Measurements from ENCODE around the gene NEDD8. TPM values are rescaled to one million over a fixed set of nuclear protein-coding genes. Genes with fewer than 3 reads are reported as not detected.

The NEDD8 gene
- total RNA-seq, 1 donor, result 136 TPM

DNA sequence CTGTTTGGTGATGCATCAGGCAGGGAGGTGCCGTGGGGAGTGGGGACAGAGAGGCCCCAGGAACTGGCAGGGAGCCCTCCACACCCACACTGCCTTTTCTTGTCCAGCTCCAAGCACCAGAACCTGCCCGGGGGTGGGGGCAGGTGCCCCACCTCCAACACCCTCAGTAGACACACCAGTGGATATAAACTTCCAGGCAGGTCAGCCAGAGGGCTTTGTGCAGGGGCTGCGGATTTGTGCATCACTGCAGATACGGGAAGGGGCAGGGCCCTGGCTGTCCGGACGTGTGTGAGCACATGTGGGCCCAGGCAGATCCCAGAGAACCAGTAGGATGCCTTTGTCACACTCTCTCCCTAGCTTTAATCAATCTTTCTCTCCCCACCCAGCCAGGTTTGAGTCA is 32.1 kb upstream of the NEDD8 start:
- no peak overlapping the region for H3K4me3 ChIP-seq (ENCODE audit: low read depth, low read length)
- peak; percentile 30 for DNase-seq (ENCODE audit: low read depth)
- TF ChIP-seq, protein P1, sequence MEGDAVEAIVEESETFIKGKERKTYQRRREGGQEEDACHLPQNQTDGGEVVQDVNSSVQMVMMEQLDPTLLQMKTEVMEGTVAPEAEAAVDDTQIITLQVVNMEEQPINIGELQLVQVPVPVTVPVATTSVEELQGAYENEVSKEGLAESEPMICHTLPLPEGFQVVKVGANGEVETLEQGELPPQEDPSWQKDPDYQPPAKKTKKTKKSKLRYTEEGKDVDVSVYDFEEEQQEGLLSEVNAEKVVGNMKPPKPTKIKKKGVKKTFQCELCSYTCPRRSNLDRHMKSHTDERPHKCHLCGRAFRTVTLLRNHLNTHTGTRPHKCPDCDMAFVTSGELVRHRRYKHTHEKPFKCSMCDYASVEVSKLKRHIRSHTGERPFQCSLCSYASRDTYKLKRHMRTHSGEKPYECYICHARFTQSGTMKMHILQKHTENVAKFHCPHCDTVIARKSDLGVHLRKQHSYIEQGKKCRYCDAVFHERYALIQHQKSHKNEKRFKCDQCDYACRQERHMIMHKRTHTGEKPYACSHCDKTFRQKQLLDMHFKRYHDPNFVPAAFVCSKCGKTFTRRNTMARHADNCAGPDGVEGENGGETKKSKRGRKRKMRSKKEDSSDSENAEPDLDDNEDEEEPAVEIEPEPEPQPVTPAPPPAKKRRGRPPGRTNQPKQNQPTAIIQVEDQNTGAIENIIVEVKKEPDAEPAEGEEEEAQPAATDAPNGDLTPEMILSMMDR (IDR thresholded peaks at IDR 0.05; ENCODE audit: insufficient read depth, low read length), result no peak

DNA sequence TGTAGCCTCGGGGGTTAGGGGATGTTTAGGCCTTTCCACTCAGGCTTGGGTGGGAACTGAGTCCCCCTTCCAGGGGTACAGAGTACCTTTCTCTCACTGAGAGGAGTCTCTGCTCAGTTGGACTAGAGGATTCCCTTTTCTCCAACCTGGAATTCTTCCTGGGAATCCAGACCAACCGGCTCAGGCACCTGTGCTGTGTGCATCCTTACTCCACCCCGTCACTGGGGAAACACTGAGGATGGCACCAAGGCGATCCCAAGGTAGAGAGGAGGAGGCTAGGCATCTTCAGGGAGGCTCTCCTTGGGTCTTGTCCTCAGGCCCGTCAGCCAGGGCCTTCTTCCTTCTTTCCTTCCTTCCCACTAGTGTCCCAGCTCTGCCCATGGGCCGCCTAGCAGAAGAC is 31.7 kb upstream of the NEDD8 start:
- no peak overlapping the region for H3K4me3 ChIP-seq (ENCODE audit: low read depth, low read length)
- no peak for DNase-seq (ENCODE audit: low read depth)
- TF ChIP-seq, protein P1 (IDR thresholded peaks at IDR 0.05; ENCODE audit: insufficient read depth, low read length), result no peak

DNA sequence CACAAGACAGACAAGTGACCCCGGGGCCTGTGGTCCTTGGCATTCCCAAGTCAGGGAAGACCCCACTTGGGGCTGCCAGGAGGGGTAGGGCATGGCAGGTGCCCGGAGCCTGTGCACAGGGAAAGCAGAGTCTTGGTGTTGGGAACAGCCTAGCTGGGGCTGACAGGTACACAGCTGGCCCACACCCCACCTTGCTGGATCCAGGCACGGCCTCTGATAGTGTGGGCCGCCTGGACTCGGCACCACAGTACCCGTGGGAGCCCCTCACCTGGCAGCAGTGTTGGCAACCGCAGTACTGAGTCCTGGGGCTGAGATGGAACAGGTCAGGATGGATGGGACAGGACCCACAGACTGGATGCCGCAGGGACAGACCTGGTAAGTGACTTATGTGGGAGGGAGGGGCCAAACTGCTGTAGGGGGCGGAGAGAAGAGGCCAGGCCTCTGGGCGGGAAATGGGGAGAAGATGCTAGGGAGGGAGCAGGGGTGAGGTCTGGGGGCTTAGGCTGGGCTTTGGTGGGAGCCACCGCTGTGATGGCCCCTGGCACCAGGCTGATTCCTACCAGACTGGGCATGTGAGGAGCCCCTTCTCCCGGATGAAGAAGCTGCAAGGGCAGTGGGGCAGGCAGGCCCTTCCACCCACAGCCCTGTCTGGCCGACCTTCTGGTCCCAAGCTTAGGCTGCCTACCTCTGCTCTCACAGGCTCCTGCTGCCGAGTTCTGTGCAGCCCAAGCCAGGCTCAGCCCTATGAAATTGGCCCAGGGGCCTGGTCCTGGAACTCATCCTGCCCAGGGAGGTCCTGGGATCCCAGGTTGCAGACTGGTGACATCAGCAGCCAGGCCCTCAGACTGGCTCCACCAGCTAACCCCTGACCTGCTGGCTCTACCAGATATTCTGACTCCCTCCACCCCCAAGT is 30.9 kb upstream of the NEDD8 start, which contains the start of gene TGM1:
Gene TGM1 (minus strand): TSS at position 357 of the 913 bp plus-strand sequence. CDS start 825 bp downstream, outside the sequence.
- no peak within 1 kb of the TSS for H3K4me3 ChIP-seq (ENCODE audit: low read depth, low read length)
- DNase-seq (ENCODE audit: low read depth), result no peak
- TF ChIP-seq, protein P1 (IDR thresholded peaks at IDR 0.05; ENCODE audit: insufficient read depth, low read length), result no peak

DNA sequence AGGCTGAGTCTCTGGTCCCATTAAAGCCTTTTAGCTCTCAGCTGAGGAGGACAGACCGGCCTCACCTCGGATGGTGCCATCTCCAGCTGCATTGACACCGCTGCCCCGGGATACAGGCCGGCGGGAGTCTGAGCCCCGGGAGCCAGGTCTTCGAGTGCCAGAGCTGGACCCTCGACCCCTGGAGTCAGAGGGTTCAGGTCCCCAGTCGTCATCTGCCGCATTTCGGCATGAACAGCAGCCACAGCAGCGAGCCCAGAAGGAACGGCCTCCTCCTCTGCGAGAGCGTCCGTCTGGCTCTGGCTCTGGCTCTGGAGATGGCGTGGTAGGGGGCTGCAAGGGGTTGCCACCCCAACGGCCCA is 29.8 kb upstream of the NEDD8 start:
- H3K4me3 ChIP-seq (ENCODE audit: low read depth, low read length), result no peak overlapping the region
- DNase-seq (ENCODE audit: low read depth), result no peak
- TF ChIP-seq, protein P1 (IDR thresholded peaks at IDR 0.05; ENCODE audit: insufficient read depth, low read length), result no peak

DNA sequence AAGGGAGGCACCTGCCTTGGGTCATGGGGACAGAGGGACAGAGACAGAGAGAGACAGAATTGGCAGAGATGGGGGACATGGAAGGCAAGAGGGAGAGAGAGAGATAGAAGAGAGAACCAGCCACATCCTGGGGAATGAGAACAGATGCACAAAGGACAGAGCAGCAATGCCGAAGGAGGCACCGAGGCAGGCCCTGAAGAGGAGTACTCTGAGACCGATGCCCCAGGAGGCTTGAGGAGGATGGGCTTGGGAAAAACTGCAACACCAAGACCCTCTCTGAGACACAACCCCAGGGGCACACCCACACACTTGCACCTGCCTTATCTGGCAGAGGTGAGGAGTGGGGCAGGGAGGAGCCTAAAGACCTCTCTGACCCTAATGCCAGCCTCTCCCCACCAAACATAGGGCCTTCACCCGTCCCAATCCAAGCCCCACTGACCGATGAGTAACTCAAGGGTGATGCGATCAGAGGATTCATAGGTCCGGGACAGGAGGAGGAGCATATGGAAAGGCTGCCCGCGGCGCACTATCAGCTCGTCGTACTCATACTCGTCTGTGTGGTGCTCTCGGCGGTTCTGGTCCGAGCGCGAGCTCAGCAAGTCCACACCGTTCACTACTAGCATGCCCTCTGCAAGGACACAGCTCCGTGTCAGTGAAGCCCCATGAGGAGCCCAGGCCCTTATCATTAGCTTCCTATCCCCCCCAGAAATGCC is 29.2 kb upstream of the NEDD8 start:
- no peak for DNase-seq (ENCODE audit: low read depth)
- TF ChIP-seq, protein P1 (IDR thresholded peaks at IDR 0.05; ENCODE audit: insufficient read depth, low read length), result no peak
- no peak overlapping the region for H3K4me3 ChIP-seq (ENCODE audit: low read depth, low read length)

DNA sequence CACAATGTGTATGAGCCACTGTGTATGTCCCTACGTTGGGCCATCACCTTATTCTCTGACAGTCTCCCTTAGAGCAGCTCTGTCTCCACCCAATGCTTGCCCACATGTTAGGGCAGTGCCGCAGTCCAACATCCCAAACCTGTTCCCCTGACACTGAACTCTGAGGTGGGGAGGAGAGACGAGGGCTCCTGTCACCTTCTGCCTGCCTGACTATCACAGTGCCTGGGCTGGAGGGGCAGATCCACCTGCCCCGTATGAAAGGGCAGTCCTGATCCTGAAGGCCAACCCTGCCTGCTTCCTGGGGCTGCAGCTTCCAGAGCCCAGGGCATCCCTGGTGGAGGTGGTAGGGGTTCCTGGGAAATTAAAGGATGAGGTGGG is 28.6 kb upstream of the NEDD8 start:
- TF ChIP-seq, protein P1 (IDR thresholded peaks at IDR 0.05; ENCODE audit: insufficient read depth, low read length), result no peak
- H3K4me3 ChIP-seq (ENCODE audit: low read depth, low read length), result no peak overlapping the region
- no peak for DNase-seq (ENCODE audit: low read depth)
